Stimulated activated CD4-positive, alpha-beta T cell treated with anti-CD3 and anti-CD28 coated beads, Interleukin-1b, Interleukin-23, amount 100 ng/mL, for 24 hours (primary cell): ENCODE measurements around the gene PNLIPRP2.

Source experiments
- DNase-seq, 4 experiments: peaks; one replicate each; pipeline ENCODE4 v3.0.0-alpha.2; 2020; ENCODE audit warnings: low read depth in 4 of 4, low spot score in 1 of 4

The PNLIPRP2 gene

DNA sequence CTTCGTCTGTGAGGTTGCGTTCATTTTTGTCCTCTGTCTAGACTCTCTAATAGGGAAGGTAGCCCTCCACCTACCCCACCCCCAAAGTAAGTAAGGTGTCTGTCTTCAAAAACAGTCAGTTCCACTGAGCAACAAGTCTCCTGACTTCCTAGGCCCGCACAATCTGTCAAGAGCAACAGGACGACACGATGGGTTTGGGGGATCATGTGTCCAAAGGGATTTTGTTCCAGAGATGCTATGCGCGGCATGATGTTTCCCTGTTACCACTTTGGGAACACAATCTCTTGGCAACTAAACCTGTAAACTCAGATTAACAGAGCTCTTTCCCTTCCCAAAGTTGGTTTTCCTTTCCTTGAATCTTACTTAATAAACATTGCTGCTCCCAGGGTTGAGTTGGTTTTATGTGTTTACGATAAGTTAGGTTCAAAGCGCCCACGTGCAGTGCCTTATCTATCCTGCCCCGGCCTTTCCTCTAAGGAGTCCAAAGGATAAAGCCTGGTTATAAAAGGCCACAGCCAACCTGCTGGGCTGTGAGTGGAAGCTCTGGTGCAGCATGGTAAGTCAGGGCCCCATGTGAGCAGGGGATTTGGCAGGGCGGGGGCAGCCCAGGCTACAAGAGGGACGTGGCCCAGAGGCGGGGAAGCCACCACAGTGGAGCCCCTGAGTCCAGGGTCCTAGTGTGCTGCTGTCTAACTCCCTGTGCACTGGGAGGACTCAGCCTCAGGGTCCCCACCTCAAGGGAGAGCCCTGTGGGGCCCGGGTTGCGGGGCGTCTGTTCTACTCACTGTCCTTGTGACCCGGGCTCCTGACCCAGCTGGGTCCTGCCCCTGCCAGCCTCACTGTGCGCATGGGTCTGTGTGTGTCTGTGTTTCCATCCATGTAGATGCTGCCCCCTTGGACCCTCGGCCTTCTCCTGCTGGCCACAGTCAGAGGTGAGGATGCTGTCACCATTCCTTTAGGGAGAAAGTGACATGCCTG, at the start of gene PNLIPRP2:
TSS of gene PNLIPRP2 (plus strand) at position 531 of the 978 bp plus-strand sequence.
- no peak for DNase-seq

GRCh38 chr10:116574797-116575196, 46.0 kb upstream of the PNLIPRP2 start:
- no peak for DNase-seq

DNA sequence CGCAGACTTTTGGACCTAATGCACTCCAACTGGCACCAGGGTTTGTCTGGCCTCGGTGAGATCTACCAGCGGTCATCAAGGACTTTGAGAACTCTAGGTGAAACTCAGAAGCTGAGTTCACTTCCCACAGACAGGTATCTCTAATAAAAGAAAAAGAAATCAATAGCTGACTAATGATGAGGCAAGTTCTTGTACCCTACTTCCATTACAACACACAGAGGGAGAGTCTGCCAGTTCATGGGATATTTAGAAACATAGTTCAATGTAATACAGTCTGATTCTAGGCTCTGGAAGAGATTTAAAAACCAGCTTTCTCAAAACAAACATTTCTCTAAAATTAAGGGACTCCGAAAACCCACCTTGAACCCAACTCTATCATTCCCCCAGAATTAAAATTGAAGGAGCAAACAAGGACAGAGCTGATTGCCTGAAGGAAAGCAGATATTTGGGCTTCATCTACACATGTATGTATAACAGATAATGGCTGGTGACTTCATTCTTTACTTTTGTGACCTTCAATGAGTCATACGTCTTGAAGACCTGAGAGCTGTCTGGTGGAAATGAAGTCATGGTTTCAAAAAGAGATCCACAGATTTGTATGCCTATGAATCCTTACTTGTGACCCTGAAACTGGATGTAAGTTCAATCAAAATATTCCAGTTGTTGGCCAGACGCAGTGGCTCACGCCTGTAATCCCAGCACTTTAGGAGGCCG, 32.7 kb upstream of the PNLIPRP2 start:
- DNase-seq, result no peak

- no peak for DNase-seq
Observed at GRCh38 chr10:116588995-116589394, 31.8 kb upstream of the PNLIPRP2 start.

DNA sequence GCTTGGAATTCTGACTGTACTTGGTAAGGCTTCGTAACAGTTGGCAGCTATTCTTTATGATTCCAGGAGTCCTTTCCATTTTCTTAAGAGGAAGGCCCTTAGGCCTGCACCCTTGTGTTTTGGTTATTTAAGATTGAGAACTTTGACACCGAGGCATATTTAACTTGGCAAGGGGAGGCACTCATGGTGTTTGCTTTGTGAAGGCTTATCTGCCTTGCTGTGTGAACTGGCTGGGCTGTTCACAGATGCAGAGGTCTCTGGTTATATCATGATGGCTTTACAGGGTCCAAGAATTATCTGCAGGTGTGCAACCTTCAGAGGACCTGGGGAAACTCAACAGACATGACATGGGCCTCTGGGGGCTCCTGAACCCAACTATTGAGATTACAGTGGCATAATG, 30.8 kb upstream of the PNLIPRP2 start:
- DNase-seq, result no peak

DNA sequence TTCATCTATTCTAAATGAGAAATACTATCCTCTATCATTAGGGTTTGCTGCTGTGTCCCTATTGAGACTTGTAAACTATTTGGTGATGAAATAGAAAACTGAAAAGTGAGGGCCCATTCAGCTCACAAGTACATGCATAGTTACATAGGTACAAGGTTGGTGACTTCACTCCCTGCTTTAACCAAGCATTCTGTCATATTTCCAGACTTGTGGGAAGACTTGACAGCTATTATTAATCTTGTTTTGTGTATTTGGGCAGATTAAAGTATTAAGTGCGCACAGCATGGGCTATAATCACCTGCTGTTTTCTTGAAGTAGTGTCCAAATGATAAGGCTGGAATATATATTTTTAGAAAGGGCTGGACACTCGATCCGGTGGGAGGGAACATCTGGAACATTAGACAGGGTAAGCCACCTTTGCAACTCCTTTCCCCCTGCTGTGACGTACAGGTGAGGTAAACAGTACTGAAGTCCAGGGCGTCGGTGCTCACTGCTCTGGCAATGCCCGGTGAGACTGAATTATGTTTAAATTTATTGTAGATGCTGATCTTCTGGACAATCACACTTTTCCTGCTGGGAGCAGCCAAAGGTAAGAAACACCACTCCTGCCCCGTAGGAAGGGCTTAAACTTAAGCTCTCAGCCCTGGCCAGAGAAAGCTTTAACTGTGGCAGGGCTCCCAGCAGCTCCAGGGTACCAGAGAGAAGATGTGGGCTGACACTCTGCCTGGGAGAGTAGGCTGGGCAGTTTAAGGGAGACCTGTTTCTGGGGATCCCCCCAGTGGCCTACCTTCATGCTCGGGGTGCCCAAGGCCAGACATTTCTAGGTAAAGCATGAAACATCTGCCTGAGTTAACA, 29.9 kb upstream of the PNLIPRP2 start, which contains the start of gene PNLIPRP1:
TSS of gene PNLIPRP1 (plus strand) at position 370 of the 855 bp plus-strand sequence. CDS start at position 541, 171 bp downstream.
- DNase-seq, result no peak

- no peak for DNase-seq
Observed at GRCh38 chr10:116593139-116593740, 27.5 kb upstream of the PNLIPRP2 start.

DNA sequence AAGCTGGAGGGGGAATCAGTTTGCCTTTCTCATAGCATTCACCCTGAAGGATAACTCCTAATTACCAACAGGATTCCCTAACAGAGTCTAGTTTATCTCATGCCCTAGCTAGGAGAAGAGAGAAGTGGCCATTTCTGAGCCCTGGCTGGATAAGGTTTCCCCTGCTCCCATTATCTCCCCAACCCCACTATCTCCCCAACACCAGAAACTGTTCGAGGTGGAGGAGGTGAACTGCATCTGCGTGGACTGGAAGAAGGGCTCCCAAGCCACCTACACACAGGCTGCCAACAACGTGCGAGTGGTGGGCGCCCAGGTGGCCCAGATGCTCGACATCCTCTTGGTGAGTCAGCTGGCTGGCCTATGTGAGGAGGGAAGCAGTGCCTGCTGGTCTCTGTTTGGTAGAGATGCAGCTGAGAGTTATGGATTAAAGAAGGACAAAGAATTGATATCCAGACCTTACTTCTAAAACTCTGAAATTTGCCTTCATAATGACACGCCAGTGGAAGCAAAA, 26.2 kb upstream of the PNLIPRP2 start:
- no peak for DNase-seq

- DNase-seq, result no peak
Observed at GRCh38 chr10:116596062-116596461, 24.7 kb upstream of the PNLIPRP2 start.

- DNase-seq, result no peak
Observed at GRCh38 chr10:116597543-116597942, 23.2 kb upstream of the PNLIPRP2 start.

- DNase-seq, result no peak
Observed at GRCh38 chr10:116598329-116598728, 22.4 kb upstream of the PNLIPRP2 start.

GRCh38 chr10:116599991-116600390, 20.8 kb upstream of the PNLIPRP2 start:
- no peak for DNase-seq

DNA sequence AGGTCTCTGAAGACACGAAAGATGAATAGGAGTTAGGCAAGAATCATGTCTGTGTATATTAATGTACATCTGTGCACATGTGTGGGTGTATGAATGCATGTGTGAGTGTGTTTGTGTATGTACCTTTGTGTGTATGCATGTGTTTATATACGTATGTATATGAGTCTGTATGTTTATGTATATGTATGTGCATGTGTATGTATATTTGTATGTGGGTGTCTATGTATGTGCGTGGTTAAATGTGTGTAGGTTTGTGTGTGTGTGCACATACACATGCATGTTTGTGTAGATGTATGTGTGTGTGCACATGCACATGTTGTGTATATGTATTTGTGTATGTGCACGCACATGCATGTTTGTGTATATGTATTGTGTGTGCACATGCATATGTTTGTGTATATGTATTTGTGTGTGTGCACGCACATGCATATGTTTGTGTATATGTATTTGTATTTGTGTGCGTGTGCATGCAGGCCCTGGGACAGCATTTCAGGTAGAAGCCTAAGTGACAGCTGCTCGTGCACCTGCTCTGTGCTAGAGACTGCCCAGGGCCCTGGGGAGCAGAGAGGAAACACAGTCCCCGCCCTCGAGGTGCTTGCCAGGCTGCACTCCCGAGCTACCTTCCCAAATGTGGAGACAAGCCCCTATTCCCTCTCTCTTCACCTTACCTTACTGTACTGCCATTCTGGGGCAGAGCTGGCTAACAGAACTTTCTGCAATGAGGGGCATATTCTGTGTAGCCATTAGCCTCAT, 17.9 kb upstream of the PNLIPRP2 start:
- no peak for DNase-seq

- no peak for DNase-seq
Observed at GRCh38 chr10:116606061-116606483, 14.7 kb upstream of the PNLIPRP2 start.

DNA sequence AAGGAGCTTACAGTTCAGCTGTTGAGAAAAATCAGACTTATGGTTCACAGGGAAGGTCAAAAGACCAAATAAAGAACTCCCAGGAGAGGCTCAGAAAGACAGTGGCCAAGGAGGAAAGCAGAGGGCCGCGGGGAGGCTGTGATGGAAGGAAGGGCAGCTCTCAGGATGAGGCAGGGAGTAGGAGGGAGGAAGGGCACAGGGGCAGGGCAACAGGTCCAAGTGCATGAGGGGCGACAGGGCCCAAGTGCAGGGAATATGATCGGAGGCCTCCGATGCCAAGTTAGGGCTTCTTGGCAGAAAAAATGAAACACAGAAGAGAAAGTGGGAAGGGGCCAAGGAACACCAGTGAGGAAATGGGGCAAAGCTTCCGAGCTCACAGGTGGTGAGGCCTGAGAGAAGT, 13.4 kb upstream of the PNLIPRP2 start:
- DNase-seq, result no peak

- no peak for DNase-seq
Observed at GRCh38 chr10:116608686-116609594, 11.8 kb upstream of the PNLIPRP2 start.

- DNase-seq, result no peak
Observed at GRCh38 chr10:116610443-116611152, 10.2 kb upstream of the PNLIPRP2 start.

DNA sequence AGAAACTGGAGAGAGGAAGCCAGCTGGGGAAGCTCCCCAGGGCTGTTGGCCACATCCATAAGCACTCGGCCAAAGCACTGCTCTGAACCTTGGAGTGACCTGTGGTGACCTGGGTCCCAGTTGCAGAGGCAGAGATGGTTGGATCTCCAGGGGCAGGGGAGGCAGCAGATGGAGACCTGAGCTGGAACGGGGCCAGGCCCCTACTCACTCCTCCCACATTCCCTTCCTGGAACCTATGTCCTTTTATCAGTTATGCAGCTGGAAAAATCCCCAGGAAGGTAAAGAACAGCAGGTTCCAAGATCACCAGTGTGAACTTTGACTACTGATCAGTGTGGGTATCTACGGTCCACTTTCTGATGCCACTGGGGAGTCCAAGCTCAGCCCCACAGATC, 9.6 kb upstream of the PNLIPRP2 start:
- no peak for DNase-seq
